HEK293T (cell line): ENCODE results near the gene LCOR.
"Not testable (repeated sequence)": the region's sequence is repeated elsewhere in the genome, so short reads cannot be mapped to it uniquely, and the experiment has no call there.

Experiments
- FOXM1 ChIP-seq: fragments of 450-650 bp; IDR thresholded peaks from 2 replicates; pipeline ENCODE4 v1.6.1; 2017; ENCODE audit warnings: mild to moderate bottlenecking, borderline replicate concordance
- TF ChIP-seq, protein P1 (sequence below): fragments of 450-650 bp; IDR thresholded peaks from 2 replicates; pipeline ENCODE4 v1.6.1; 2016

DNA sequence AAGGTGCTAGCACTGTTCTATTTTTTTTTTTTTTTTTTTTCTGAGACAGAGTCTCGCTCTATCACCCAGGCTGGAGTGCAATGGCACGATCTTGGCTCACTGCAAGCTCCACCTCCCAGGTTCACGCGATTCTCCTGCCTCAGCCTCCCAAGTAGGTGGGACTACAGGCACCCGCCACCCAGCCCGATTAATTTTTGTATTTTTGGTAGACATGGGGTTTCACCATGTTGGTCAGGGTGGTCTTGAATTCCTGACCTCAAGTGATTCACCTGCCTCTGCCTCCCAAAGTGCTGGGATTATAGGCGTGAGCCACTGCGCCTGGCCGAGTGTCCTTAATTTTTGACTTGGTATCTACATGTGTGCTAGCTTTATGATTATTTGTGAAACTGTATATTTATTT, 201.7 kb downstream of the LCOR start:
- TF ChIP-seq FOXM1 = not testable (repeated sequence)
- TF ChIP-seq, protein P1, sequence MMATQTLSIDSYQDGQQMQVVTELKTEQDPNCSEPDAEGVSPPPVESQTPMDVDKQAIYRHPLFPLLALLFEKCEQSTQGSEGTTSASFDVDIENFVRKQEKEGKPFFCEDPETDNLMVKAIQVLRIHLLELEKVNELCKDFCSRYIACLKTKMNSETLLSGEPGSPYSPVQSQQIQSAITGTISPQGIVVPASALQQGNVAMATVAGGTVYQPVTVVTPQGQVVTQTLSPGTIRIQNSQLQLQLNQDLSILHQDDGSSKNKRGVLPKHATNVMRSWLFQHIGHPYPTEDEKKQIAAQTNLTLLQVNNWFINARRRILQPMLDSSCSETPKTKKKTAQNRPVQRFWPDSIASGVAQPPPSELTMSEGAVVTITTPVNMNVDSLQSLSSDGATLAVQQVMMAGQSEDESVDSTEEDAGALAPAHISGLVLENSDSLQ = not testable (repeated sequence)
